Erythroblast (primary cell): ENCODE results near the gene KRT25.

Experiments used
- GATA1 ChIP-seq: IDR thresholded peaks from 2 replicates; pipeline ENCODE4 v1.6.1; 2011; ENCODE audit warnings: low read depth, mild to moderate bottlenecking, control low read depth, low read length, moderate library complexity
- POLR2A ChIP-seq: IDR thresholded peaks from 2 replicates; pipeline ENCODE4 v1.6.1; 2011; ENCODE audit warnings: mild to moderate bottlenecking, low read length

DNA sequence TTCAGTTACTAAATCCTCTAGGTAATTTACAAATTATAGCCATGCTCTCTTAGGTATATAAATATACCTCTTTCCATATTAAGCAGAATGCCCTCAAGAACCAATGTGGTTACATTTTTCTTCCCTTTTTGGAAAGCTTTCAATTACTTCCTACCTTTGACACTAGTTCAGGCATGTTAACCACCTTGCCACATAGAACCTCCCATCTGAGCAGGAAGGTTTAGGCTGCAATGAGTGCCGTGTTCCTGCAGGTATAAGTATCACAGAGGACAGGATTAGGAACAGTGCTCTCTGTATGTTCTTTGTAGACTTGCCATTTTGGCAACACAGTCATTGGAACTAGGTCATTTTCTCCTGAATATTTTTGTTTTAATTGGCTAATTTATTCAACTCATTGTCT, 20.1 kb downstream of the KRT25 start:
- TF ChIP-seq POLR2A (no peak), GATA1 (no peak)
